ENCODE measurements around the gene PHF20.
A peak's percentile ranks its signal among the peaks of the same experiment; 100 is the strongest.
"Not testable (repeated sequence)": the region's sequence is repeated elsewhere in the genome, so short reads cannot be mapped to it uniquely, and the experiment has no call there.

The PHF20 gene

GRCh38 chr20:35870541-35871258 is 98.9 kb downstream of the PHF20 start:
- H3K9me3 Mint-ChIP-seq, result no peaks in the 10 kb centered on the region
- peaks cover 7% of the 10 kb centered on the region for H3K4me1 Mint-ChIP-seq (ENCODE audit: low read depth)
- H3K27ac Mint-ChIP-seq, result peak overlapping the region; percentile 15
- no peak overlapping the region for H3K4me3 Mint-ChIP-seq
- peaks cover 22% of the 10 kb centered on the region for H3K36me3 Mint-ChIP-seq (ENCODE audit: low read depth)
- H3K27me3 Mint-ChIP-seq (ENCODE audit: low read depth), result no peaks in the 10 kb centered on the region

- H3K4me1 Mint-ChIP-seq (ENCODE audit: low read depth), result peaks cover 7% of the 10 kb centered on the region
- peak overlapping the region; percentile 15 for H3K27ac Mint-ChIP-seq
- H3K9me3 Mint-ChIP-seq, result no peaks in the 10 kb centered on the region
- H3K36me3 Mint-ChIP-seq (ENCODE audit: low read depth), result peaks cover 20% of the 10 kb centered on the region
- no peak overlapping the region for H3K4me3 Mint-ChIP-seq
- H3K27me3 Mint-ChIP-seq (ENCODE audit: low read depth), result no peaks in the 10 kb centered on the region
Observed at GRCh38 chr20:35871259-35871771, 99.5 kb downstream of the PHF20 start.

- Mint-ChIP-seq H3K36me3 (ENCODE audit: low read depth) (peaks cover 15% of the 10 kb centered on the region), H3K4me1 (ENCODE audit: low read depth) (peaks cover 11% of the 10 kb centered on the region), H3K27me3 (ENCODE audit: low read depth) (no peaks in the 10 kb centered on the region), H3K27ac (no peak overlapping the region), H3K4me3 (no peak overlapping the region), H3K9me3 (no peaks in the 10 kb centered on the region)
Observed at GRCh38 chr20:35876033-35876320, 104.2 kb downstream of the PHF20 start.

- Mint-ChIP-seq H3K9me3 (no peaks in the 10 kb centered on the region), H3K27ac (no peak overlapping the region), H3K36me3 (ENCODE audit: low read depth) (peaks cover 10% of the 10 kb centered on the region), H3K4me1 (ENCODE audit: low read depth) (peaks cover 6% of the 10 kb centered on the region), H3K27me3 (ENCODE audit: low read depth) (no peaks in the 10 kb centered on the region), H3K4me3 (no peak overlapping the region)
Observed at GRCh38 chr20:35877611-35878010, 105.8 kb downstream of the PHF20 start.

DNA sequence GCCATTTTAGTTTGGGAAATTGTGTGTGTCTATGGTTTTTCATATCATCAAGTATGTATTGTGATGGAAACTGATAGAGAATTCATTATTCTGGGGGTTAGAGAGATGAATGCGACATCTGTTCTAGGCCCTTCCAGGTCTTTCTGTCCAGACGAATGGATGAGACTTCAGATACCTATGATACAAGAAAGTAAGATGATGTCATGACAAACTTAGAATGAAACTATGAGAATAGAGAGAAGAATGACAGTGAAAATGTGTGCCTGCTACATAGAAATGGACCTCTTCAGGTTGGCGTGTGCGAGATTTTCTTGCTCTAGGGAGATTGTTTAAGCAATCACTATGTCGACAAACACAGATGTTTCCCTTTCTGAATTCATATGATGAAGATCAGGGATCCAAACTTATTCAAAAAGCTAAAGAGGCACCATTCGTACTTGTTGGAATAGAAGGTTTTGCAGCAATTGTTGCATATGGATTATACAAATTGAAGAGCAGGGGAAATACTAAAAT is 106.4 kb downstream of the PHF20 start:
- Mint-ChIP-seq H3K4me1 (ENCODE audit: low read depth) (peaks cover 6% of the 10 kb centered on the region), H3K9me3 (no peaks in the 10 kb centered on the region), H3K27me3 (ENCODE audit: low read depth) (no peaks in the 10 kb centered on the region), H3K4me3 (no peak overlapping the region), H3K36me3 (ENCODE audit: low read depth) (peaks cover 8% of the 10 kb centered on the region), H3K27ac (no peak overlapping the region)

GRCh38 chr20:35881676-35882075 is 109.9 kb downstream of the PHF20 start:
- Mint-ChIP-seq H3K4me3 (no peak overlapping the region), H3K27ac (no peak overlapping the region), H3K27me3 (ENCODE audit: low read depth) (no peaks in the 10 kb centered on the region), H3K9me3 (no peaks in the 10 kb centered on the region), H3K4me1 (ENCODE audit: low read depth) (peaks cover 8% of the 10 kb centered on the region), H3K36me3 (ENCODE audit: low read depth) (peaks cover 5% of the 10 kb centered on the region)

GRCh38 chr20:35882427-35883161 is 110.8 kb downstream of the PHF20 start:
- not testable (repeated sequence) for H3K4me1 Mint-ChIP-seq (ENCODE audit: low read depth); H3K9me3 Mint-ChIP-seq; H3K36me3 Mint-ChIP-seq (ENCODE audit: low read depth); H3K4me3 Mint-ChIP-seq; H3K27ac Mint-ChIP-seq; H3K27me3 Mint-ChIP-seq (ENCODE audit: low read depth)

GRCh38 chr20:35883336-35883777 is 111.5 kb downstream of the PHF20 start:
- H3K9me3 Mint-ChIP-seq, result no peaks in the 10 kb centered on the region
- peaks cover 8% of the 10 kb centered on the region for H3K4me1 Mint-ChIP-seq (ENCODE audit: low read depth)
- no peak overlapping the region for H3K27ac Mint-ChIP-seq
- H3K27me3 Mint-ChIP-seq (ENCODE audit: low read depth), result no peaks in the 10 kb centered on the region
- H3K36me3 Mint-ChIP-seq (ENCODE audit: low read depth), result peaks cover 1% of the 10 kb centered on the region
- no peak overlapping the region for H3K4me3 Mint-ChIP-seq

- peaks cover 1% of the 10 kb centered on the region for H3K36me3 Mint-ChIP-seq (ENCODE audit: low read depth)
- no peaks in the 10 kb centered on the region for H3K9me3 Mint-ChIP-seq
- no peaks in the 10 kb centered on the region for H3K27me3 Mint-ChIP-seq (ENCODE audit: low read depth)
- H3K4me3 Mint-ChIP-seq, result no peak overlapping the region
- peaks cover 8% of the 10 kb centered on the region for H3K4me1 Mint-ChIP-seq (ENCODE audit: low read depth)
- H3K27ac Mint-ChIP-seq, result no peak overlapping the region
Observed at GRCh38 chr20:35883778-35884540, 112.1 kb downstream of the PHF20 start.

- peaks cover 1% of the 10 kb centered on the region for H3K36me3 Mint-ChIP-seq (ENCODE audit: low read depth)
- H3K4me3 Mint-ChIP-seq, result no peak overlapping the region
- H3K4me1 Mint-ChIP-seq (ENCODE audit: low read depth), result peaks cover 8% of the 10 kb centered on the region
- no peaks in the 10 kb centered on the region for H3K9me3 Mint-ChIP-seq
- no peaks in the 10 kb centered on the region for H3K27me3 Mint-ChIP-seq (ENCODE audit: low read depth)
- no peak overlapping the region for H3K27ac Mint-ChIP-seq
Observed at GRCh38 chr20:35884541-35884865, 112.7 kb downstream of the PHF20 start.

DNA sequence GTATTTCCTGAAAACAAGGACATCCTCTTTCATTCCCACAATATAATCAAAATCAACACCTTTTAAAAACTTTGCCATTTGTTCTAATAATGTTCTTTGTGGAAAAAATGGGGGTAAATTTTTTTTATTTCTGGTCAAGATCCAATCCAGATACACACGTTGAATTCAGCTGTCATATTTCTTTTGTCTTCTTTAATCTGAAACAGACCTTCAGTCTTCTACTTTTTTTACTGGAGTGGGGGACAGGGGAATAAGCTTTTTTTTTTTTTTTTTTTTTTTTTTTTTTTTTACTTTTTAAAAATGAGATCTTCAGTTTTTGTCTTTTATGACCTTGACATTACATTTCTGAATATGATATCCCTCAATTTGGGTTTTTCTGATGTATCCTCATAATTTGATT is 113.4 kb downstream of the PHF20 start:
- Mint-ChIP-seq H3K27me3 (ENCODE audit: low read depth) (no peaks in the 10 kb centered on the region), H3K4me1 (ENCODE audit: low read depth) (peaks cover 5% of the 10 kb centered on the region), H3K9me3 (no peaks in the 10 kb centered on the region), H3K36me3 (ENCODE audit: low read depth) (peaks cover 1% of the 10 kb centered on the region), H3K4me3 (no peak overlapping the region), H3K27ac (no peak overlapping the region)

- H3K27ac Mint-ChIP-seq, result no peak overlapping the region
- H3K9me3 Mint-ChIP-seq, result no peaks in the 10 kb centered on the region
- no peak overlapping the region for H3K4me3 Mint-ChIP-seq
- H3K4me1 Mint-ChIP-seq (ENCODE audit: low read depth), result peaks cover 5% of the 10 kb centered on the region
- H3K27me3 Mint-ChIP-seq (ENCODE audit: low read depth), result no peaks in the 10 kb centered on the region
- peaks cover 4% of the 10 kb centered on the region for H3K36me3 Mint-ChIP-seq (ENCODE audit: low read depth)
Observed at GRCh38 chr20:35886537-35886936, 114.7 kb downstream of the PHF20 start.

DNA sequence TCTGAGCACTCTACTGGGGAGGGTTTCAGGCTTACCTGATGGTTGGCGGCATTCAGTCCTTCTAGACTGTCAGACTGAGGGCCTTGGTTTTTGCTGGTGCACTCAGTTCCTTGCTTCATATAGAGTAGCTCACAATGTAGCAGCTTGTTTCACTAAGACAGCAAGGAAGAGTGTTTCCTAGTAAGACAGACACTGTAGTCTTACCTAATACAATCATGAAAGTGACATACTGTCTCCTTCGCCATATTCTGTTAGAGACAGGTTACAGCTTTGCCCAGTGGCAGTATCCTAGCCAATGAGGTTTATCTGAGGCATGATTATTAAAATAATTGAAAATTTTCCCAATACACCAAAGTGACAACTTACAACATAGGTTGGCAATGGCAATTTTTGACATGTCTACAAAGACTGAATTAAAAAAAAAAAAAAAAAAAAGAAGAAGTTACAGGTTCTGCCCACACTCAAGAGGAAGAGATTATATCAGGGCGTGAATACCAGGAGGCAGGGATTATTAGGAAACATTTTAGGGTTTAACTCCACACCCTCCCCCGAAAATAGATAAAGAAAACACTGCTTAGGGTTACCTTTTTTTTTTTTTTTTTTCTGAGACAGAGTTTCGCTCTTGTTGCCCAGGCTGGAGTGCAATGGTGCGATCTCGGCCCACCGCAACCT is 115.7 kb downstream of the PHF20 start:
- H3K27ac Mint-ChIP-seq, result no peak overlapping the region
- H3K4me3 Mint-ChIP-seq, result no peak overlapping the region

DNA sequence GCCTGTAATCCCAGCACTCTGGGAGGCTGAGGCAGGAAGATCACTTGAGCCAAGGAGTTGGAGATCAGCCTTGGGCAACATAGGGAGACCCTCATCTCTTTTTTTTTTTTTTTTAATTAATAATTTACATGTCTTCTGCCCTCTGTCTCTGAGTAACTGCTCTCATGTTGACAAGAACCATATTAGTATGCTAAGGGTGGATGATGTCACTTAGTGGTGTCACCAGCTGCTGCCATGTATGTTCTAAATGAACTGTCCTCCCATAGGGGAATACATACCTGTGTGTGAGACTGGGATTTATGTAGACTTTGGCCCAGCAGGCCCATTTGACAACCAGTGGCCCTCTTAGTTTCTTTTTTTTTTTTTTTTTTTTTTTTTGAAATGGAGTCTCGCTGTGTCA is 116.8 kb downstream of the PHF20 start:
- Mint-ChIP-seq H3K27me3 (ENCODE audit: low read depth) (no peaks in the 10 kb centered on the region), H3K4me3 (no peak overlapping the region), H3K9me3 (no peaks in the 10 kb centered on the region), H3K27ac (no peak overlapping the region), H3K4me1 (ENCODE audit: low read depth) (peaks cover 8% of the 10 kb centered on the region), H3K36me3 (ENCODE audit: low read depth) (peaks cover 4% of the 10 kb centered on the region)

More for the DNA sequence above, 115.7 kb downstream of the PHF20 start:
- H3K36me3 Mint-ChIP-seq (ENCODE audit: low read depth), result peaks cover 4% of the 10 kb centered on the region
- H3K27me3 Mint-ChIP-seq (ENCODE audit: low read depth), result no peaks in the 10 kb centered on the region
- H3K9me3 Mint-ChIP-seq, result no peaks in the 10 kb centered on the region
- peaks cover 5% of the 10 kb centered on the region for H3K4me1 Mint-ChIP-seq (ENCODE audit: low read depth)
